GM03348 (cell line): Measurements from ENCODE around the gene CASZ1.
A peak's percentile ranks its signal among the peaks of the same experiment; 100 is the strongest.

Experiments used
- DNase-seq: peaks from one replicate; pipeline ENCODE4 v3.0.0; 2012; ENCODE audit warnings: low spot score

The CASZ1 gene

DNA sequence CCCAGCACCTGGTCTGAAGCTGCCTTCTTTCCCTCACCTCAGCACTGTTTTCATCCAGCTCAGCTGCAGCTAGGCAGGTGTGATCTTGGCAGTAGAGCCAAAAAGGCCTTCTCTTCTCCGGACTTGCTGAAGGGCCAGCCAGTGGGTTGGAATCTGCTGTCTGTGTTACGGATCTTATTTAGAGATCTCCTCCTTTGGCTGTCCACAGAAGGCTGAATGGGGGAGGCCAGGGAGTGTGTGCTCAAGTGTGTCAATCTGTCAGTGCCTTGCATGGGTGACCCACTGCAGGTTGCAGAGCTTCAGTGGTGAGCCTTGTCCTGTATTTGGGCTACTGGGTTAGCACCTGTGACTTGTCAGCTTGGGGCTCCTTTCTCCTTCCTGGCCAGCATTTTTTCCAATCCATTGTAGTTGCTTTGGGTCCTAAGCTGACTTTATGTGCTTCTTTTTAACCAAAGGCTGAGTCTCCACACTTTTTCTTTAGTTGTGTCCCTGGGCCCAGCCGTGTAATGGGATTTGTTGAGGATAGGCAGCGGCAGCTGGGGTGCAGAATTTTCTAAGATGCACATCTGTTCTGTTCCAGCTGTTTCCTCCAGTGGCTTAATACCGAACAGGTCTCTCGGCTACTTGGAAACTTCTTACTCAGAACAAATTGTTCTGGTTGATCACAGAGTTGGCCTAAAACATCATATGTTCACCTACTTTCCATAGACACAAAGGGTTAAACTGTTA is 194.9 kb downstream of the CASZ1 start:
- DNase-seq, result no peak

- DNase-seq, result peak; percentile 85
Measured at GRCh38 chr1:10599194-10599861, 197.1 kb downstream of the CASZ1 start.

DNA sequence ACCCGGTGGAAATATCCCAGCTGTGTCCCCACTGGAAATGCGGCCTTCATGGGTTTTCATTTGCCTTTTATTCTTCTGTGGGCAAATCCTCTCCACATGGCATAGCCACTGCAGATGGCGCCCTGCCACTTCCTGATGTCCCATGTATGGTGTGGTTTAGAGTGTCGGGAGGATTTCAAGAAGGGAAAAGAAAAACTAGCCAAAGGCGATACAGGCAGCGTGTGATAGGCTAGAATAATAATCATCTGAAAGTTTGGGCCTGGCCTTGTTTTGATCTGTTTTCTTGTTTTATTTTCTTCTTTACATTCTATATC is 198.1 kb downstream of the CASZ1 start:
- DNase-seq, result no peak

GRCh38 chr1:10597492-10598388 is 198.7 kb downstream of the CASZ1 start:
- no peak for DNase-seq

- DNase-seq, result no peak
Measured at GRCh38 chr1:10596780-10597179, 199.7 kb downstream of the CASZ1 start.

GRCh38 chr1:10594595-10595223 is 201.7 kb downstream of the CASZ1 start:
- no peak for DNase-seq

GRCh38 chr1:10593750-10594149 is 202.7 kb downstream of the CASZ1 start:
- DNase-seq, result no peak

DNA sequence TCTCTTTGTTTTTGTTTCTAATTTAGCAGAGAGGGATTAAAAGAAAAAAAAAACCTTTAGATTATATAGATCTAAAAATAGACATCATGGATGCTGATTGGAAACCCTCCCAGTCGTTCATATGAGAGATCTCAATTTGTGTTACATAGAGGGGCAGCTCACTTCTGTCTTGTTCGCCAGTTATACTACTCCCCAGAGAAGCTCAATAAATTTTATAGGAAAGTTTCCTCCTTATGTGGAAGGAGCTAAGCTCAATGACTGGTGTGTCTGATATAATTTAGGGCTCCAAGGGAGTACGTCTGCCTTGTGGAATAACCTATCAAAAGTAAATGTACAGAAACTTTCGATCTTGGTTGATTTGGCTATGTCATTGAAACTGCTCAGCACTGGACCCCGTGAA is 204.1 kb downstream of the CASZ1 start:
- no peak for DNase-seq

DNA sequence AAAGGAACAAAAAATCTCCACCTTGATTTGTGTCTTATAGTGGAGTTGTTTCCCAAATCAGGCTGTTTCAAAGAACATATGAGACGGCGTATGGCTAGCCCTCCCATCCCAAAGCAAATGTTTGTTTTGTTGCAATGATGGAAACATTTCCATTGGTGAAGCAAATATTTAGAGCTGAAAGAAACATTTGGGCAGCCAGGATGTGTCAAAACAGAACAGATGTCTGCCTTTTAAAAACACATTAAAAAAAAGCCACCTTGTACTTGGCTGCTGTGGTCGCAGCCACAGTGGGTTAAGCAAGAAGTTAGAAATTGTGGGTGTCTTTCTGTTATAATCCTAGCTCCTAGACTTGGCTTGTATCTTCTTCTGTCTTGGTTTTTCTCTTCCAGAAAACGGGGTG is 205.4 kb downstream of the CASZ1 start:
- no peak for DNase-seq

DNA sequence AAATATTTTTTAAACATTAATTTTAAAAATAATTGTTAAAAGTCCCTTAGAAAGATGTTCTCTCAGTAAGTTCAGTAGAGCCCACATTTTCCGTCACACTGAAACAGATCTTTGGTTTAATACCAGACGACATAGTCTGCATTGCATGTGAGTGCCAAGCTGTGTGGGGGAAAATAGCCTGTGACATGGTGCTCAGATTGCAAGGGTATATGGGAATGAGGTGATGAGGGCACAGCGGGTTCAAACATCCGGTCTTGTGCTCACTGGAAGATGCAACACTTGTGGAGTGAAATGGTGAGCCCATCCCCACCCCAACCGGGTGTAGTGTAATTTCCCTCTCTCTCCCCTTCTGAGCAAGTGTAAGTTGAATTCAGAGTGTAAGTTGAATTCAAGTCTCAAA is 207.4 kb downstream of the CASZ1 start:
- DNase-seq, result no peak

- DNase-seq, result no peak
Measured at GRCh38 chr1:10588640-10589039, 207.8 kb downstream of the CASZ1 start.
